ENCODE data around the gene G6PC1. TPM values are rescaled to one million over a fixed set of nuclear protein-coding genes. Genes with fewer than 3 reads are reported as not detected.

Gene G6PC1
- total and polyA plus RNA-seq, 2 of the 13 experiments (the other 11 are each of a cell fraction or from before 2014, with no cell fraction given): 1.7 to 37.9 TPM

- TF ChIP-seq, protein P1, sequence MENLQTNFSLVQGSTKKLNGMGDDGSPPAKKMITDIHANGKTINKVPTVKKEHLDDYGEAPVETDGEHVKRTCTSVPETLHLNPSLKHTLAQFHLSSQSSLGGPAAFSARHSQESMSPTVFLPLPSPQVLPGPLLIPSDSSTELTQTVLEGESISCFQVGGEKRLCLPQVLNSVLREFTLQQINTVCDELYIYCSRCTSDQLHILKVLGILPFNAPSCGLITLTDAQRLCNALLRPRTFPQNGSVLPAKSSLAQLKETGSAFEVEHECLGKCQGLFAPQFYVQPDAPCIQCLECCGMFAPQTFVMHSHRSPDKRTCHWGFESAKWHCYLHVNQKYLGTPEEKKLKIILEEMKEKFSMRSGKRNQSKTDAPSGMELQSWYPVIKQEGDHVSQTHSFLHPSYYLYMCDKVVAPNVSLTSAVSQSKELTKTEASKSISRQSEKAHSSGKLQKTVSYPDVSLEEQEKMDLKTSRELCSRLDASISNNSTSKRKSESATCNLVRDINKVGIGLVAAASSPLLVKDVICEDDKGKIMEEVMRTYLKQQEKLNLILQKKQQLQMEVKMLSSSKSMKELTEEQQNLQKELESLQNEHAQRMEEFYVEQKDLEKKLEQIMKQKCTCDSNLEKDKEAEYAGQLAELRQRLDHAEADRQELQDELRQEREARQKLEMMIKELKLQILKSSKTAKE (CRISPR knock-in tag; IDR thresholded peaks at IDR 0.05; ENCODE audit: borderline replicate concordance): peak; percentile 49; the same call in 1 of the 2 replicates
- TF ChIP-seq ZBTB43 (CRISPR knock-in tag; conservative IDR thresholded peaks at IDR 0.05) (0 out of 2 replicates have a peak, but pooled peaks have one; percentile 4), SMC3 (IDR thresholded peaks at IDR 0.05; ENCODE audit: low read length) (0 out of 2 replicates have a peak, but pooled peaks have one; percentile 6), KAT8 (CRISPR knock-in tag; IDR thresholded peaks at IDR 0.05) (peak; percentile 39), PHF21A (CRISPR knock-in tag; IDR thresholded peaks at IDR 0.05) (peak; percentile 88), ZNF614 (CRISPR knock-in tag; IDR thresholded peaks at IDR 0.05; ENCODE audit: borderline replicate concordance) (0 out of 2 replicates have a peak, but pooled peaks have one; percentile 67), CEBPB (IDR thresholded peaks at IDR 0.05; ENCODE audit: borderline replicate concordance, low read depth, low read length) (peak; percentile 55; the same call in 1 of the 2 replicates)
- TF ChIP-seq, protein P2, sequence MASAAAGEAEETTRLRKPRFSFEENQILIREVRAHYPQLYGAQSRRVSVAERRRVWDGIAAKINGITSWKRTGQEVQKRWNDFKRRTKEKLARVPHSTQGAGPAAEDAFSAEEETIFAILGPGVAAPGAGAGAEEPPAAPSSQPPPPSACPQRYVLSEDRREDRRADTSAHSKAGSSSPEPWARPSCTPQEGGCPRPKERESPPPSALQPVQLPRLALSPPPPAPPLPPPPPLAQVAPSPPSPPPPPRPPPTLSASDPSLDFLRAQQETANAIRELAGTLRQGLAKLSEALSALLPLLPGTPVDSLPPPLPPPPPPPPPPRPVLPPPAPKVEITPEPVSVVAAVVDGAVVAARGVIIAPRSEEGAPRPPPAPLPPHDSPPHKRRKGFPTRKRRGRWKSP (CRISPR knock-in tag; IDR thresholded peaks at IDR 0.05): 0 out of 2 replicates have a peak, but pooled peaks have one; percentile 46
- TF ChIP-seq, protein P3, sequence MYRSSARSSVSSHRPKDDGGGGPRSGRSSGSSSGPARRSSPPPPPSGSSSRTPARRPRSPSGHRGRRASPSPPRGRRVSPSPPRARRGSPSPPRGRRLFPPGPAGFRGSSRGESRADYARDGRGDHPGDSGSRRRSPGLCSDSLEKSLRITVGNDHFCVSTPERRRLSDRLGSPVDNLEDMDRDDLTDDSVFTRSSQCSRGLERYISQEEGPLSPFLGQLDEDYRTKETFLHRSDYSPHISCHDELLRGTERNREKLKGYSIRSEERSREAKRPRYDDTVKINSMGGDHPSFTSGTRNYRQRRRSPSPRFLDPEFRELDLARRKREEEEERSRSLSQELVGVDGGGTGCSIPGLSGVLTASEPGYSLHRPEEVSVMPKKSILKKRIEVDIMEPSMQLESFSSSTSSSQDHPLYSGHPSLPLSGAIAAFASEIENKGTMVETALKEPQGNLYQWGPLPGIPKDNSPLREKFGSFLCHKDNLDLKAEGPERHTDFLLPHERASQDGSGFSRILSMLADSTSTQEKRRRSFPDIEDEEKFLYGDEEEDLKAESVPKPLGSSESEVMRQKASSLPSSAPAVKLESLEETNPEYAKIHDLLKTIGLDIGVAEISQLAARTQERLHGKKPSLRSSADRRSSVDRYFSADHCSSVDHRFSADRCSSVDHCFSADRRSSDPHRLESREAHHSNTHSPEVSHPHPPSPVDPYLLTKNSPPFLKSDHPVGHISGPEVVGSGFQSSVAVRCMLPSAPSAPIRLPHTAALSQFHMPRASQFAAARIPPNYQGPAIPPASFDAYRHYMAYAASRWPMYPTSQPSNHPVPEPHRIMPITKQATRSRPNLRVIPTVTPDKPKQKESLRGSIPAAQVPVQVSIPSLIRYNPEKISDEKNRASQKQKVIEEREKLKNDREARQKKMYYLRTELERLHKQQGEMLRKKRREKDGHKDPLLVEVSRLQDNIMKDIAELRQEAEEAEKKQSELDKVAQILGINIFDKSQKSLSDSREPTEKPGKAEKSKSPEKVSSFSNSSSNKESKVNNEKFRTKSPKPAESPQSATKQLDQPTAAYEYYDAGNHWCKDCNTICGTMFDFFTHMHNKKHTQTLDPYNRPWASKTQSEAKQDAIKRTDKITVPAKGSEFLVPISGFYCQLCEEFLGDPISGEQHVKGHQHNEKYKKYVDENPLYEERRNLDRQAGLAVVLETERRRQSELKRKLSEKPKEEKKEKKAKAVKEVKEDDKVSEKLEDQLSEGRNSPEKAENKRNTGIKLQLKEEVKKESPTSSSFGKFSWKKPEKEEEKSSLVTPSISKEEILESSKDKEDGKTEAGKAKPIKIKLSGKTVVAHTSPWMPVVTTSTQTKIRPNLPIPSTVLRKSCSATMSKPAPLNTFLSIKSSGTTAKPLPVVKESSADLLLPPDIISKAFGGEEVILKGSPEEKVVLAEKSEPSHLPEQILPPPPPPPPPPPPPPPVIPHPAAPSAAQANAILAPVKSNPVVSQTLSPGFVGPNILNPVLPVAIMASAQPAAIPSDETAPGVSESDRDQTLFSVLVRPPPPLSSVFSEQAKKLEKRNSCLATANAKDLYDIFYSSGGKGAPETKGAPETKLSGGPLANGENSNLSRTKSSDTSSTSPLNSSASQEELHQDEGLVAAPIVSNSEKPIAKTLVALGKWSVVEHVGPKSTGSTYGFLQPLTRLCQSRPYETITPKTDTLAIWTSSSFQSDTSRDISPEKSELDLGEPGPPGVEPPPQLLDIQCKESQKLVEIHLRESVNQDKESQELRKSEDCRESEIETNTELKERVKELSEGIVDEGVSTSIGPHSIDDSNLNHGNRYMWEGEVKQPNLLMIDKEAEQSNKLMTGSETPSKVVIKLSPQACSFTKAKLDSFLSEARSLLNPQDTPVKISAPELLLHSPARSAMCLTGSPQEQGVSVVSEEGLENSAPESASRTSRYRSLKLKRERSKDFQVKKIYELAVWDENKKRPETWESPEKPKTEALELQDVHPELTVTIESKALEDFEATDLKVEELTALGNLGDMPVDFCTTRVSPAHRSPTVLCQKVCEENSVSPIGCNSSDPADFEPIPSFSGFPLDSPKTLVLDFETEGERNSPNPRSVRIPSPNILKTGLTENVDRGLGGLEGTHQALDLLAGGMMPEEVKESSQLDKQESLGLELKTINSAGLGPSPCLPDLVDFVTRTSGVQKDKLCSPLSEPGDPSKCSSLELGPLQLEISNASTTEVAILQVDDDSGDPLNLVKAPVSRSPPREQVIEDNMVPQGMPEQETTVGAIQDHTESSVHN (CRISPR knock-in tag; IDR thresholded peaks at IDR 0.05): no peak
- TF ChIP-seq, protein P4, sequence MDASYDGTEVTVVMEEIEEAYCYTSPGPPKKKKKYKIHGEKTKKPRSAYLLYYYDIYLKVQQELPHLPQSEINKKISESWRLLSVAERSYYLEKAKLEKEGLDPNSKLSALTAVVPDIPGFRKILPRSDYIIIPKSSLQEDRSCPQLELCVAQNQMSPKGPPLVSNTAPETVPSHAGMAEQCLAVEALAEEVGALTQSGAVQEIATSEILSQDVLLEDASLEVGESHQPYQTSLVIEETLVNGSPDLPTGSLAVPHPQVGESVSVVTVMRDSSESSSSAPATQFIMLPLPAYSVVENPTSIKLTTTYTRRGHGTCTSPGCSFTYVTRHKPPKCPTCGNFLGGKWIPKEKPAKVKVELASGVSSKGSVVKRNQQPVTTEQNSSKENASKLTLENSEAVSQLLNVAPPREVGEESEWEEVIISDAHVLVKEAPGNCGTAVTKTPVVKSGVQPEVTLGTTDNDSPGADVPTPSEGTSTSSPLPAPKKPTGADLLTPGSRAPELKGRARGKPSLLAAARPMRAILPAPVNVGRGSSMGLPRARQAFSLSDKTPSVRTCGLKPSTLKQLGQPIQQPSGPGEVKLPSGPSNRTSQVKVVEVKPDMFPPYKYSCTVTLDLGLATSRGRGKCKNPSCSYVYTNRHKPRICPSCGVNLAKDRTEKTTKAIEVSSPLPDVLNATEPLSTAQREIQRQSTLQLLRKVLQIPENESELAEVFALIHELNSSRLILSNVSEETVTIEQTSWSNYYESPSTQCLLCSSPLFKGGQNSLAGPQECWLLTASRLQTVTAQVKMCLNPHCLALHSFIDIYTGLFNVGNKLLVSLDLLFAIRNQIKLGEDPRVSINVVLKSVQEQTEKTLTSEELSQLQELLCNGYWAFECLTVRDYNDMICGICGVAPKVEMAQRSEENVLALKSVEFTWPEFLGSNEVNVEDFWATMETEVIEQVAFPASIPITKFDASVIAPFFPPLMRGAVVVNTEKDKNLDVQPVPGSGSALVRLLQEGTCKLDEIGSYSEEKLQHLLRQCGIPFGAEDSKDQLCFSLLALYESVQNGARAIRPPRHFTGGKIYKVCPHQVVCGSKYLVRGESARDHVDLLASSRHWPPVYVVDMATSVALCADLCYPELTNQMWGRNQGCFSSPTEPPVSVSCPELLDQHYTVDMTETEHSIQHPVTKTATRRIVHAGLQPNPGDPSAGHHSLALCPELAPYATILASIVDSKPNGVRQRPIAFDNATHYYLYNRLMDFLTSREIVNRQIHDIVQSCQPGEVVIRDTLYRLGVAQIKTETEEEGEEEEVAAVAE (CRISPR knock-in tag; IDR thresholded peaks at IDR 0.05; ENCODE audit: borderline replicate concordance): 0 out of 2 replicates have a peak, but pooled peaks have one; percentile 35
Observed at GRCh38 chr17:42891539-42892152, 9.0 kb upstream of the G6PC1 start (continued).

Data from HepG2 (cell line).